ENCODE results near the gene TMEM108. TPM values are rescaled to one million over a fixed set of nuclear protein-coding genes. Genes with fewer than 3 reads are reported as not detected.

TMEM108 gene
- total RNA-seq, 1 donor from 2014 or later, result 6.1 TPM

GRCh38 chr3:133277813-133278212, 239.6 kb downstream of the TMEM108 start:
- no peak for DNase-seq (ENCODE audit: low spot score, unreplicated experiment)
- Mint-ChIP-seq H3K4me3 (ENCODE audit: low read depth) (no peak overlapping the region), H3K4me1 (ENCODE audit: low read depth) (no peaks in the 10 kb centered on the region), H3K36me3 (ENCODE audit: insufficient read depth) (no peaks in the 10 kb centered on the region), H3K27ac (no peak overlapping the region), H3K9me3 (ENCODE audit: low read depth) (no peaks in the 10 kb centered on the region), H3K27me3 (no peaks in the 10 kb centered on the region)
- no peak for TF ChIP-seq CTCF (IDR thresholded peaks at IDR 0.05; ENCODE audit: unreplicated experiment)

GRCh38 chr3:133278260-133279043, 240.3 kb downstream of the TMEM108 start:
- Mint-ChIP-seq H3K27me3 (no peaks in the 10 kb centered on the region), H3K36me3 (ENCODE audit: insufficient read depth) (no peaks in the 10 kb centered on the region), H3K27ac (no peak overlapping the region), H3K9me3 (ENCODE audit: low read depth) (no peaks in the 10 kb centered on the region), H3K4me3 (ENCODE audit: low read depth) (no peak overlapping the region), H3K4me1 (ENCODE audit: low read depth) (no peaks in the 10 kb centered on the region)
- TF ChIP-seq CTCF (IDR thresholded peaks at IDR 0.05; ENCODE audit: unreplicated experiment), result no peak
- DNase-seq (ENCODE audit: low spot score, unreplicated experiment), result no peak

GRCh38 chr3:133280586-133280985, 242.4 kb downstream of the TMEM108 start:
- Mint-ChIP-seq H3K36me3 (ENCODE audit: insufficient read depth) (no peaks in the 10 kb centered on the region), H3K4me3 (ENCODE audit: low read depth) (no peak overlapping the region), H3K4me1 (ENCODE audit: low read depth) (peaks cover 1% of the 10 kb centered on the region), H3K9me3 (ENCODE audit: low read depth) (no peaks in the 10 kb centered on the region), H3K27ac (no peak overlapping the region), H3K27me3 (no peaks in the 10 kb centered on the region)
- no peak for DNase-seq (ENCODE audit: low spot score, unreplicated experiment)
- no peak for TF ChIP-seq CTCF (IDR thresholded peaks at IDR 0.05; ENCODE audit: unreplicated experiment)

GRCh38 chr3:133282236-133282635, 244.0 kb downstream of the TMEM108 start:
- DNase-seq (ENCODE audit: low spot score, unreplicated experiment), result no peak
- no peaks in the 10 kb centered on the region for H3K36me3 Mint-ChIP-seq (ENCODE audit: insufficient read depth)
- H3K4me3 Mint-ChIP-seq (ENCODE audit: low read depth), result no peak overlapping the region
- no peak overlapping the region for H3K27ac Mint-ChIP-seq
- H3K27me3 Mint-ChIP-seq, result no peaks in the 10 kb centered on the region
- no peak for TF ChIP-seq CTCF (IDR thresholded peaks at IDR 0.05; ENCODE audit: unreplicated experiment)
- peaks cover 1% of the 10 kb centered on the region for H3K4me1 Mint-ChIP-seq (ENCODE audit: low read depth)
- H3K9me3 Mint-ChIP-seq (ENCODE audit: low read depth), result no peaks in the 10 kb centered on the region

GRCh38 chr3:133283958-133284807, 246.0 kb downstream of the TMEM108 start:
- Mint-ChIP-seq H3K27me3 (no peaks in the 10 kb centered on the region), H3K36me3 (ENCODE audit: insufficient read depth) (no peaks in the 10 kb centered on the region), H3K4me3 (ENCODE audit: low read depth) (no peak overlapping the region), H3K27ac (no peak overlapping the region), H3K9me3 (ENCODE audit: low read depth) (no peaks in the 10 kb centered on the region), H3K4me1 (ENCODE audit: low read depth) (peaks cover 1% of the 10 kb centered on the region)
- TF ChIP-seq CTCF (IDR thresholded peaks at IDR 0.05; ENCODE audit: unreplicated experiment), result peak; percentile 13
- DNase-seq (ENCODE audit: low spot score, unreplicated experiment), result no peak
